GM18867 (cell line): ENCODE measurements around the gene CREB5.
"Not testable (repeated sequence)": the region's sequence is repeated elsewhere in the genome, so short reads cannot be mapped to it uniquely, and the experiment has no call there.

Experiments used
- ATAC-seq: cut with Tn5 transposase; IDR thresholded peaks from one replicate; pipeline ENCODE4 v1.9.1; 2021; ENCODE audit warnings: mild to moderate bottlenecking, moderate library complexity; ENCODE audit not compliant: unreplicated experiment

The CREB5 gene

DNA sequence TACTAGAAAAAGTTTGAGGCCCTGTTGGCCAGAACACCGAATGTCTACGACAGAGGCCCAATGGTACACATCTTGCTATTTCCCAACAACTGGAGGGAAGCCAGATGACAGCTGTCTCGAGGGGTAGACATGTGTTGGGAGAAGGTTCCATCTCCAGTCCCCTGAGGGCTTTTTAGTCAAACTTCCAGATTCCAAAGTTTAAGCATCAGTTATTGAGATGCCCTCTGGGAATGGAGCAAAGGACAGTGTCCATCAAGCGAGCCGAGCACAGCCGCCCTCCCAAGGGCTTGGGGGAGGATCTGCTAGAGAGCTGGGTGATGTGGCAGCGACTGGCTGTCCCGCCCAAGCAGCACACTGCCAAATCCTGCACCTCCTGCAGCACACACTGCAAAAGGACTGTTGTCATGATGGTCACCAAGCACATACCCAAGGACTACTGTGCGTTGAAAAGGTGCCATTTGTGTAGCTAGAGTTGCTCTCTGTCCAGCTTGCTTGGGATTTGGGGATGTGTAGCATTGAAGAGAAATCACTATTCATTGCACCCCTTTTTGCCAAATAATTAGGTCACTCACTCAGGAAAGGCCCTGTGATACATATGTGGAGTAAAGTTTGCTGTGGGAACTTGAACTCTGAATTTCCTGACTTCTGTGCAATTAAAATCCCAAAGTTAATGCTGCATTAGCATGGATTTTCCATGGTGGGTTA is 381.2 kb downstream of the CREB5 start:
- no peak for ATAC-seq

DNA sequence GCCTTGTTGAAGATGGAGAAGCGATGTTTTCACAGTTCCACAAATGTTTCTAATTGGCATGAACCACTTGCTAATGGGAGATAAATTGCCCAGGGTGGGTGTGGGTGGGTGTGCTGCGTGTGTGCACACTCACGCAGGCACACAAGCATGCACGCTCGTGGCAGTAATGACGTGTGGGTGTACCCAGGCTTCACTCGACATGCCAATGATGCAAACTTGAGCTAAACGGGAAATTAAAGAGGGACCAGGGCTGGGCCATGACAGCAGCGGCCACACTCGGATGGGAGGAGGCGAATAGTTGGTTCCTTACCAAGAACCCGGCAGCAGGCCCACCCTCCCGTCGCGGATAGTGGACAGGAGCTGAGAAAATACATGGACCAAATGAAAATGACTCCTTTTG is 386.0 kb downstream of the CREB5 start:
- ATAC-seq = no peak

DNA sequence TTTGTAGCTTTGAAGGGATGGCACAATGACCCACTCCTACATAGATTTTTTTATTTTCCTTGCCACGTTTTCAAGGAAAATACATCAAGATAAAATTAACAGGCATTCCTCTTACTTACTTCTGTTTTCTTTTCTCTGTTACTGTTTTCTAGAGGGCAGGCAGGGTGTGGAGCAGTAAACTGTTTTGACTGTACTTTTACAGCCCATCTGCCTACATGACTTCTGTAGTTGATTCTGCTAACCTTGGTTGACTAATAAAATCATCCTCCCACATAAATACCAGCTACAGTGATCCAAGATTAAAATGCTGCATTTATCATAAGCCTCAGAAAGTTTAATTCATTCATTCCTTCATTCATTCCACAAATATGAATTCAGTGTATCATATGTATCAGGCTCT is 387.3 kb downstream of the CREB5 start:
- ATAC-seq = no peak

DNA sequence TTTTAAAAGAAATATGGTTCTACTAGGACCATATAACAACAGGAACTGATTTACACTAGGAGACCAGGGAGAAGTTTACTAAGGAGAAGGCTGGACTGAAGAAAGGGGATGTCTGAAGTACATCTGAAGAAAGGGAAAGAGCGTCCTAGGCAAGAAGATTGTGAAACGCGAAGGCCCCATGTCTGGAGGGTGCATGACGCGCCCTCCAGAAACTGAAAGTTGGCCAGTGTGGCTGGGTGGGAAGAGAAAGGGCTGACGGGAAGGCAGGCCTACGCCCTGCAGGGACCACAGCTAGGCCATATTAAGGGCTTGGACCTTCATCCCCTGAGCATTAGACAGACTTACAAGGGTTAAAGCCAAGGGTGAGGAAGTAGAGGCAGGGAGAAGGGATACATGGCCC is 387.8 kb downstream of the CREB5 start:
- no peak for ATAC-seq

DNA sequence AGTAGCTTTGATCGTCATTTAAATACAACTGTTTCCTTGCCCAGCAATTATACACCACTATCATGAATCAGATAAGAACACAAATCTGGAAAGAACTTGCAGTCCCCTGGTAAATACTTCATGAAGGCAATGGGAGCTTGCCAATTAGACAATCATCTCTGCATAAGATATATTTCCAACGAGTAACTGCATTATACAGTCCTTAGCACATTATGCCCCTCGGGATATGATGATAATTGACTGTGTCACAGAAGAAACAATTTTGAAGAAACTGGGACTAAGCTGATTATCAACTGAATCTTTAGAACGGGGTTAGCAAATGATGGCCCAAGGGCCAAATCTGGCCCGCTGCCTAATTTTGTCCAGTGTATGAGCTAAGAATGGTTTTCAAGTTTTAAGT is 390.1 kb downstream of the CREB5 start:
- no peak for ATAC-seq

DNA sequence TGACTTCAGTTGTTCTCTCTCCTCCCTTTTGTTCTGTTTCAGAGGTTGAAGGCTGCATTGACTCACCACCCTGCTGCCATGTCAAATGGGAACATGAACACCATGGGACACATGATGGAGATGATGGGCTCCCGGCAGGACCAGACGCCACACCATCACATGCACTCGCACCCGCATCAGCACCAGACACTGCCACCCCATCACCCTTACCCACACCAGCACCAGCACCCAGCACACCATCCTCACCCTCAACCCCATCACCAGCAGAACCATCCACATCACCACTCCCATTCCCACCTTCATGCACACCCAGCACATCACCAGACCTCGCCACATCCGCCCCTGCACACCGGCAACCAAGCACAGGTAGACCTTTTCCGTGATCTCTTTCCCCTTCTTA is 391.8 kb downstream of the CREB5 start:
- ATAC-seq = no peak

DNA sequence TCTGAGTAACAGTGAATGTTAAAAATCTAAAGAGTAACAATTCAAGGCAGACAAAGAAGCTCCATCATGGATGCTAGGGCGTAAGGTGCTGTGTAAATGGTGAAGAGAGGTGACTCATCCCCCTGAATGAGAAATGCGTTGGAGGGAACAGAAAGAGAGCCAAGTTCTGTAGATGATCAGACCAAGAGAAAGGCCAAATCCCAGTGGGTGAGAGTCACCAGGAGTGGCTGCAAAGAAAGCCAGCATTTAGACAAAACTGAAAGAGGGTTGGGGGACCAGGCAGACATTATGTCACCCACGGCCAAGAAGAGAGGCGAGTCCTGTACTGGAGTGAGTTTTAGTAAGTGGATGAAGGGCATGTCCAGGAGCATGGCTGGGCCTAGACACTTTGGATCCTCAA is 392.7 kb downstream of the CREB5 start:
- ATAC-seq = no peak

DNA sequence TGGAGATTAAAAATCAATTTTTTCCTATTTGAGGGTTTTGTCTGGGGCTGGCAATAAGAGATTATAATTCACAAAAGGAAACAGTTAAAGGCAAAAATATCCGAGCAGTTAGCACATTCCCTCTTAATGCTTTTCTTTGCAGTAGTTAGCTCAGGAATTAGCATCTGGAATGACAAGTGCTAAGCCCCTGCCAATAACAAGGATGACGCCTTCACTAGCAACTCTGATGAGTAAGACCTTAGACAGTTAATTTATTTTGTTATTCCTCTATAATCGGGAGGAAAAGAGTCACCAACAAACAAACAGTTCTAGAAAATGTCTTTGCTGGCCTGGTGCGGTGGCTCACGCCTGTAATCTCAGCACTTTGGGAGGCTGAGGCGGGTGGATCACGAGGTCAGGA is 394.5 kb downstream of the CREB5 start:
- ATAC-seq = no peak

DNA sequence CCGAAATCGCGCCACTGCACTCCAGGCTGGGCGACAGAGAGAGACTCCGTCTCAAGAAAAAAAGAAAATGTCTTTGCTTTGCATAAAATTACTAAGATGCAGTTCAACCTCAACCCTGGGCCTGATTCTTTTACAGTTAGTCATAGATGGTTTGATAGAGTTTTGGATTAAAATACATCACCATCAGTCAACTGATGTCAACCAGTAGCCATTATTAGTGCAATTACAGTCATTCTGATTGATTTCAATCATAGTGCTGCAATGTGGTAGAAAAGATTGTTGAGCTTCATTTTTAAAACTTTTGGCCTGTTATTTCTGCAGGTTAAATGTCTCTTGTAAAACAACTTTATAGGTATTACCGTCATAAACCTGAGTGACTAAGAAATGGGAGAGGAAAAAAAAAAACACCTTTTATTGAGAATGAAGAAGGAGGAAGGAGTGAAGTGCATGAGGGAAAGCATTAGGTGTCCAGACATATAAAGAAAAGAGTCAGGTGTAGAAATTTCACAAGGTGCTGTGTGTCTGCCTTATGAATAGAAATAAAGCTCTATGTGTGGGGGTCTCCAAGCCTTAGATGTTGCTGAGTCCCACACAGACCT is 395.2 kb downstream of the CREB5 start:
- ATAC-seq = no peak

DNA sequence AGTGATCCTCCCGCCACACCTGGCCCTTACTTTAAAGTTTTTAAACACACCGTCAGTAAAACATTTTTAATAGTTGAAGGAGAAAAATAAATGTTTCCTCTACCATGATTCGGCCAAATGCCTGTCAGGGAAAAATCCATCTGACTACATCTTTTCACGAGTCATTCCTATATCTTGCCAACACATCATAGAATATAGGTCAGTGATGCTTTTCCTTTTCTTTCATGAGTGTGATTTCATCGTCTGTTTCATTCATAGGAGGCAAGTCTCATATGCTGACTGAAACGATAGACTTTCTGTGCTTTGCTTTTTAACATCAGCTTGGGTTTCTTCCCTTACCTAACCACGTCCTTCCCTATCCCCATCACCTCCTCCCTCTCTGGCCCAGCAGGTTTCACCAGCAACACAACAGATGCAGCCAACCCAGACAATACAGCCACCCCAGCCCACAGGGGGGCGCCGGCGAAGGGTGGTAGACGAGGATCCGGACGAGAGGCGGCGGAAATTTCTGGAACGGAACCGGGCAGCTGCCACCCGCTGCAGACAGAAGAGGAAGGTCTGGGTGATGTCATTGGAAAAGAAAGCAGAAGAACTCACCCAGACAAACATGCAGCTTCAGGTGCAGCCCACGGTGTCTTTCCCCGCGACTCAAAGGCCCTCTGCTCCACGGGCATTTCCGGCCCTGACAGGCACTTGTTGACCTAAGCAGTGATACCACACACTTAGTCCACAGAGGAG is 396.6 kb downstream of the CREB5 start:
- ATAC-seq = peak; percentile 59

DNA sequence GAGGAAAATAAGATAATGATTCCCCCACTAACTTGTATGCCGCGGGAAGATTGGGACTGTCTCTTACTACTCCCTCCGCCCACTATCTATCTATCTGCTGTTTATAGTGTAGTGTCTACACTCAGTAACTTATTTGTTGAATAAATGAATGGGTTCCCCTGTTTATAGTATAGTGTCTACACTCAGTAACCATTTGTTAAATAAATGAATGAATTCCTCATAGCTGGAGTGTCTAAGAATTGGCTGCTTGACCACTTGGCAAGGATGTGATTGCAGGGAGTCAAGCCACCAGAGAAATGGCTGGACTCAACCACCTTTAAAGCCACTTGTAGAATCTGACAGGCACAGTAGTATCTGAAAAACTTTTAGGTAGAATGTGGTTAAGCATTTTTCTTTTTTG is 398.7 kb downstream of the CREB5 start:
- no peak for ATAC-seq

DNA sequence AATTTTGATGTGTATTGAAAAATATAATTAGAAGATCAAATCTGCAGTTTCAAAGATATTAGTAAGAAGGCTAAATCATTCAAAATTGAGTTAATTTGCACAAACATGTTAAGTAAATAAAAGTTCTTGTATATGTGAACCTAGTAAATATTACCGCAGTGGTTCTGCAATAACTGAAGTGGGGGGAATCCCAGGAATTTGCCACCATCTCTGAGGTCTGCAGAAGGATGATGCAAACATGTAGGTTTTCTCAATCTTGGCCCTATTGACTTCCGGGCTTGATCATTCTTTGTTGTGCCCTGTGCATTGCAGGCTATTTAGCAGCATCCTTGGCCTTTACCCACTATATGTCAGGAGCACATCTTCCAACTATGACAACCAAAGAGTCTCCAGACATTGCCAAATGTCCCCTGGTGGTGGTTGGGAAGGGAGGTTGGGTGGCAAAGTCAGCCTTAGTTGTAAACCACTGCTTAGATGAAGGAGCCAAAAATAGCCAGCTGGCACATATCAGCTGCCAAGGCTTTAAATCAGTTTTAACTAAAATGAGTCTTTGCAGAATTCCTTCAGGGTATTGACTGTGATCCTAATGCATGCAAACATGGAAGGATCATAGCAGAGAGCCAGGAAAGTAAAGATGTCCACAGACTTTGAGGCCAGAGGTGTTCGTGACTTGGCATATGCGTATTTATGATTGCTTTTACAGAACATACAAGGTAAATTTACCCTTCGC is 399.5 kb downstream of the CREB5 start:
- no peak for ATAC-seq

DNA sequence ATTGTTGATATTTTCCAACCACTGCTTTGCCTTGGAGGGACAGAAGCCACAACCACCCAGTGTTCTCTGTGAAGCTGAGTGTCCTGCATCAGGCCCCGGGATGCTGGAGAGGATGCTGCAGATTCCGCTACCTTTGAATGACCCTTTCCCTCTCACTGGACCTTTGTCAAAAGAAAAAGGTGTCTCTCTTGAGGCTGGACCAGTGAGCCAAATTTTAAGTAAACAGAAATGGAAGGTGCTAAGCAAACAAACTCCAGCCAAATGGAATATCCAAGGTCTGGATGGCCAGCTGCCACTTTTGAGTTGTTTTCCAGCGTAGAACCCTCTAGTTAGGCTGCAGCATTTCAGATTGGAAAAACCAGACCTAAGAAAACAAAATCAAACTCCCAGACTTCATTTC is 400.3 kb downstream of the CREB5 start:
- no peak for ATAC-seq

DNA sequence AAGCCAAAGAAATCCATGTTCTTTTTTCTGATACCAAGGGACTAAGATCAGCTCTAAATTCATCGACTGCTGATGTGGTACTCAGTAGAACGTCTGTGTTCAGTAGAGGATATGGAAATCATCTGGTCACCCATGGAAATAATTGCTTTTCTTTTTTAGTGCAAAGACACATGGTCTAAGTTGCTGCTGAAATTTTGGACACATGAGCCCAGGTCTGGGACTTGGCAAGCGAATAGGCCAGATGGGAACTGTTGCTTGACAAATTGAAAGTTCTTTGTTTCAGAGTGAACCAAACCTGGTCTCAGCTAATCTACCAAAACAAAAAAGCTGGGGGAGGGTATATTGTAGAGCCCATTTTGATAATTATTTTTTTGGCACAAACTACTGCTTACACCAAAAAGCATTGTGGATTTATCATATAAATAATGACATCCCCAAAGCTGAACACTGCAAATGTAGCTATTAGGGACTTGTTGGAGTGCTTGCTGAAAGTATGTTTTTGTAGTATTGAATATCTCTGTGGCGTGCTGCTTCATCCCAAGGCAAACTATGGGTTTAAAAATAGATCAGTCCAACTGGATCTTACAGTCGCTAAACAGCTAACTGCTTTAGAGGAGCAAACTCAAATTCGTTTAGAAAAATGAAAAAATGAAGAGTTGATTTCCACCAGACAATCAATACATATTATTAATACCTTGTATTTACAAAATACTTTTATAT is 401.1 kb downstream of the CREB5 start:
- ATAC-seq = no peak

DNA sequence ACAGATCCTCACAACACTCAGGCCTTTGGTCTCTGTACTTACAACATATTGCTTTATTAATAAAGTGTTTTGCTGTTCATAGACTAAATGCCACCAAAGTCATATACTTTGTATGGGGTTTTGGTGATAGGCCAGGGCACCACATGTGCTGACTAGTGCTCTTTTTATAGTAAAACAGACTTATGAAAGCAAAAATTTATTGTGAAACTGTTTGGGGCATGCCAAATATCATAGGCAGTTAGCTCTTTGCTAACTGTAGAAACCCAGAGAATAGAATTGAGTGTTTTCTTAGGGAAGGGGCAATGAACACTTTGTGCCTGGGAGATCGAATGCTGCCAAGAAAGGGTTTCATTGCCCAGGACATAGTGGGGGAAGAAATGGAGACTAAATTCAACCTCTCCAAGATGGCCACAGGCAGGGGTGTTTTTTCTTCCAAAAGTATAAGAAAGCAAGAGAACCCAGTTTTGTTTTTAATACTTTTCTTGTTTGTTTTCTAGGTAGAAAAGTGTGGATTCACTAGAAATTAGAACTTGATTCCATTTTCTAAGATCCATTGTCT is 403.1 kb downstream of the CREB5 start:
- ATAC-seq = peak; percentile 49

DNA sequence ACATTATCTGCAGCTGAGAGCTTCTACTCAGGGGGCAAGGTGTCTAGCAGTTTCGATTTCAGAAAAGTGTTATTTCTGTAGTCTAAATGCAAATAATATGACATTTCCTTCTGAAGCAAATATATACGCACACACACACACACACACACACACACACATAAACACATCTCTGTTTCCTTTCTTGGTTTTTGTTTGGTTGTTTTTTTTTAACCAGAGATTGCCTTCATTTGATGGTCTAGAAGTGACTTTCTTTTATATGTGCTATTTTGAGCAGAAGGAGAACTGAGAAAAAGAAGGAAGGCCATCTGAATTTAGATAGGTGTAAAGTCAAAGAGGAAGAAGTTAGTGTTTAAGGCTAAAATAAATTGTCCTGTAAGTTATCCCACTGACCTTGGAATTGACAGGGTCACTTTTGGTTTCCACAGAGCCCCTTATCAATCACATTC is 403.6 kb downstream of the CREB5 start:
- ATAC-seq = peak; percentile 83

DNA sequence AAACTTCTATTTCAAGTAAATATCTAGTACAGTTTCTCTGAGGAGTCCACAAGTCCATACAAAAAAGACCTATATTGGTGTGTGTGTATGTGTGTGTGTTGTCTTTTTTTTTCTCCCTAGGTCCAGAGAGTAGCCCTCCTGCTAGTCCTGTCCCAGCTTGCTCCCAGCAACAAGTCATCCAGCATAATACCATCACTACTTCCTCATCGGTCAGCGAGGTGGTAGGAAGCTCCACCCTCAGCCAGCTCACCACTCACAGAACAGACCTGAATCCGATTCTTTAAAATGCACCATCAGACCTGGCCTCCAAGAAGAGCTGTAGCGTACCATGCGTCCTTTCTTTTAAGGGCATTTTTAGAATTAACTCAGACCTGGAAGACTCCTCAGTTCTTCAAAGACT is 406.7 kb downstream of the CREB5 start:
- no peak for ATAC-seq

DNA sequence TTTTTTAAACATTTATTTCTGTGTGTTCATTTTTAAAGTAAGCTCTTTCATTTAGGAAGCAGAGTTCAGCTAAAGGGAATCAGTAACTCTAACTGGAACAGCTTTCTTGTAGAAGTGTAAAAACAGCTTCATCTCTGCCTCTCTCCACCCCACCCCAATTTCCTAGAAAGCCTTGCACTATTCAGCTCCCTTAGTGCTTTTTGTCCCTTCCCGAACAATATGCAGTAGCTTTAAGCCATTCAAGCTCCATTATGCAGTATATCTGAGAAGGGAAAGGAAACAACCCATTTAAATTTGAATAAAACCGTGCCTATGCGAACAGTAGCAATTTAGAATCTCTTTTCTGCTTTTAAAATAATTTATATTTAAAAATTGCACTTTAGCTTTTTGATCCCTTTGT is 411.3 kb downstream of the CREB5 start:
- no peak for ATAC-seq

DNA sequence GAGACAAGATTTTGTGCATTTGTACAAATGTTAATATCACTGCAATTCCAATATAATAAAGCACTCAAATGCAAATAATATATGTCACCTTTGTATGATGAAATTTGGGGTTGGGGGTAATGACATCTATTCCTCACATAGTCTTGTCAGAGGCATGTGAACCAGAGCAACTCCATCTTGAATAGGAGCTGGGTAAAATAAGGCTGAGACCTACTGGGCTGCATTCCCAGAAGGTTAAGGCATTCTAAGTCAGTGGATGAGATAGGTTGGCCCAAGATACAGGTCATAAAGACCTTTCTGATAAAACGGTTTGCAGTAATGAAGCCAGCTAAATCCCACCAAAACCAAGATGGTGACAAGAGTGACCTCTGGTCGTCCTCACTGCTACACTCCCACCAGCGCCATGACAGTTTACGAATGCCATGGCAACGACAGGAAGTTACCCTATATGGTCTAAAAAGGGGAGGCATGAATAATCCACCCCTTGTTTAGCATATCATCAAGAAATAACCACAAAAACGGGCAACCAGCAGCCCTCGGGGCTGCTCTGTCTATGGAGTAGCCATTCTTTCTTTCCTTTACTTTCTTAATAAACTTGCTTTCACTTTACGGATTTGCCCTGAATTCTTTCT is 413.6 kb downstream of the CREB5 start:
- not testable (repeated sequence) for ATAC-seq

DNA sequence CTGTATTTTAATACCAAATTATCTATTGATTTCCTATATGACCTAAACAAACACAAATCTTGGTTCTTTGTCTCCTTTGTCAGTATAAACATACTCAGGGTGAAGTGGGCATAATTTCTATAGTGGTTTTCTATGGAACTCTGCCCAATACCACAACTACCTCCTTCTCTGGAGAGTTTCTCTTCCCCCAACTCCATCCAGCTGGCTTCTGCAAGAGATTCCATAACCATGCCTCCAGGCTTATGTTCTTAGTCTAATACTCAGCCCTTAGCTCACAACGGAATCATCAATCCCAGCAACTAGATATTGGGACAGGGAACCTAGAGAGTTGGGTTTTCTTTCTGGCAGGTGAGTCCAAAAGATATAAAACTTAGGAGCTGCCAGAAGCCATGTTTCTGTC is 418.5 kb downstream of the CREB5 start:
- ATAC-seq = no peak
